Nucleus accumbens (tissue), 56 donors: ENCODE measurements around the gene MBOAT1.
"Not testable (repeated sequence)": the region's sequence is repeated elsewhere in the genome, so short reads cannot be mapped to it uniquely, and the experiment has no call there.

ENCODE experiments used
- DNase-seq, 56 donors: peaks; one replicate each; lab custom pipeline; 2025; lab: John Stamatoyannopoulos, UW

Gene MBOAT1

GRCh38 chr6:20173833-20174792, 38.2 kb downstream of the MBOAT1 start:
- DNase-seq: no peak

- DNase-seq: no peak
Measured at GRCh38 chr6:20172842-20173456, 39.3 kb downstream of the MBOAT1 start.

GRCh38 chr6:20170455-20171148, 41.7 kb downstream of the MBOAT1 start:
- no peak for DNase-seq

GRCh38 chr6:20169786-20170185, 42.5 kb downstream of the MBOAT1 start:
- no peak for DNase-seq

- DNase-seq: no peak
Measured at GRCh38 chr6:20169119-20169557, 43.1 kb downstream of the MBOAT1 start.

GRCh38 chr6:20168690-20169089, 43.6 kb downstream of the MBOAT1 start:
- DNase-seq: no peak

- DNase-seq: no peak
Measured at GRCh38 chr6:20167601-20168000, 44.7 kb downstream of the MBOAT1 start.

- no peak for DNase-seq
Measured at GRCh38 chr6:20166210-20166609, 46.1 kb downstream of the MBOAT1 start.

GRCh38 chr6:20162515-20162914, 49.8 kb downstream of the MBOAT1 start:
- no peak for DNase-seq

- no peak for DNase-seq
Measured at GRCh38 chr6:20160541-20161283, 51.6 kb downstream of the MBOAT1 start.

- DNase-seq: peak in 1 of 56 donors; percentile 2
Measured at GRCh38 chr6:20159781-20160540, 52.3 kb downstream of the MBOAT1 start.

- DNase-seq: no peak
Measured at GRCh38 chr6:20159098-20159497, 53.2 kb downstream of the MBOAT1 start.

- DNase-seq: no peak
Measured at GRCh38 chr6:20158676-20159075, 53.6 kb downstream of the MBOAT1 start.

GRCh38 chr6:20156824-20157223, 55.4 kb downstream of the MBOAT1 start:
- DNase-seq: no peak

GRCh38 chr6:20154753-20155152, 57.5 kb downstream of the MBOAT1 start:
- no peak for DNase-seq

GRCh38 chr6:20153194-20153593, 59.1 kb downstream of the MBOAT1 start:
- no peak for DNase-seq

GRCh38 chr6:20148433-20148832, 63.8 kb downstream of the MBOAT1 start:
- no peak for DNase-seq

GRCh38 chr6:20147469-20147868, 64.8 kb downstream of the MBOAT1 start:
- no peak for DNase-seq

- DNase-seq: not testable (repeated sequence)
Measured at GRCh38 chr6:20146831-20147230, 65.4 kb downstream of the MBOAT1 start.

GRCh38 chr6:20146291-20146690, 66.0 kb downstream of the MBOAT1 start:
- DNase-seq: no peak
